HFFc6 (cell line): ENCODE results near the gene SEMA6A. TPM values are rescaled to one million over a fixed set of nuclear protein-coding genes. Genes with fewer than 3 reads are reported as not detected.

ENCODE experiments used
- DNase-seq: peaks from one replicate; pipeline ENCODE4 v3.0.0-alpha.2; 2018
- H3K27ac Mint-ChIP-seq: 2 replicates; pipeline ENCODE4 v1.8.0; 2020; ENCODE audit warnings: mild to moderate bottlenecking, mixed read lengths
- H3K27me3 Mint-ChIP-seq: 2 replicates; pipeline ENCODE4 v1.8.0; 2021; ENCODE audit warnings: mild to moderate bottlenecking, moderate library complexity, mixed read lengths; ENCODE audit not compliant: insufficient read depth
- H3K36me3 Mint-ChIP-seq: 2 replicates; pipeline ENCODE4 v1.8.0; 2021; ENCODE audit warnings: low read depth, mixed read lengths
- H3K4me1 Mint-ChIP-seq: 2 replicates; pipeline ENCODE4 v1.8.0; 2020; ENCODE audit warnings: low read depth, mixed read lengths
- H3K4me3 Mint-ChIP-seq: 2 replicates; pipeline ENCODE4 v1.8.0; 2020; ENCODE audit warnings: mild to moderate bottlenecking, moderate library complexity, mixed read lengths
- H3K9me3 Mint-ChIP-seq: 2 replicates; pipeline ENCODE4 v1.8.0; 2020; ENCODE audit warnings: mild to moderate bottlenecking, mixed read lengths
- CTCF ChIP-seq: fragments of 200-600 bp; sonication (generic); IDR thresholded peaks from 2 replicates; pipeline ENCODE4 v1.5.0; 2021; ENCODE audit warnings: antibody characterized with exemption, mild to moderate bottlenecking
- total RNA-seq, 6 experiments: library from RNA; stranded (reverse); fragmentation: NEBNext Ultra II Directional; extraction: Animal tissue kit (Norgen Biotek cat#: 25700); gene quantifications; 2 replicates in 1 of 6; 3 replicates in 5 of 6; pipeline ENCODE4 v1.2.3, GENCODE V29; 2021

Gene SEMA6A
- total RNA-seq, 6 experiments from 2014 or later, result 0.20 to 0.76 (median 0.44) TPM

- 0 out of 2 replicates have a peak, but pooled peaks cover 9% of the 10 kb centered on the region for H3K36me3 Mint-ChIP-seq
- H3K27ac Mint-ChIP-seq, result no peak overlapping the region
- H3K27me3 Mint-ChIP-seq, result peaks cover 10% of the 10 kb centered on the region
- no peak for TF ChIP-seq CTCF
- no peaks in the 10 kb centered on the region for H3K4me1 Mint-ChIP-seq
- no peak for DNase-seq
- no peak overlapping the region for H3K4me3 Mint-ChIP-seq
- peaks cover 11% of the 10 kb centered on the region for H3K9me3 Mint-ChIP-seq
These were observed 93.6 kb downstream of the SEMA6A start for GRCh38 chr5:116480894-116481510.

- H3K27me3 Mint-ChIP-seq, result peaks cover 8% of the 10 kb centered on the region
- H3K36me3 Mint-ChIP-seq, result 0 out of 2 replicates have a peak, but pooled peaks cover 9% of the 10 kb centered on the region
- DNase-seq, result no peak
- no peak overlapping the region for H3K27ac Mint-ChIP-seq
- TF ChIP-seq CTCF, result no peak
- peaks cover 11% of the 10 kb centered on the region for H3K9me3 Mint-ChIP-seq
- H3K4me1 Mint-ChIP-seq, result no peaks in the 10 kb centered on the region
- H3K4me3 Mint-ChIP-seq, result no peak overlapping the region
These were observed 94.6 kb downstream of the SEMA6A start for GRCh38 chr5:116479776-116480675.

DNA sequence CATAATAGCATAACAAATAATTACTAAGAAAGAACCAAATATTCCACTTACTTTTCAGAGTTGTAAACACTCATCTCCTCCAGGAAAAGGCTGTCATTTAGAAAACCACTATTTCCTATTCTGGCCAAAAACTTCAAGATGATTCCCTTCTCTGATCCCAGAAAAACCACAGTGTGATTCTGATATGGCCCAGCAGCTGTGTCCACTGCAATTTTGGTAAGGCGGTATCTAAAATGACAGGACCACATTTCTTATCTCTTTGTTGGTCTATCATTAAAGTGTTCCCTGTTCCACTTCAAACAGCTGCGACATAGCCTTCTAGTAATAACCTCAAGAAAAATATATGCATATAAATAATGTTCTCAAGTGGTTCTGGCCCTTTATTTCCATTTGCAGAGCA, 96.1 kb downstream of the SEMA6A start:
- Mint-ChIP-seq H3K4me3 (no peak overlapping the region), H3K4me1 (no peaks in the 10 kb centered on the region), H3K27me3 (peaks cover 5% of the 10 kb centered on the region), H3K36me3 (0 out of 2 replicates have a peak, but pooled peaks cover 9% of the 10 kb centered on the region), H3K9me3 (peaks cover 11% of the 10 kb centered on the region), H3K27ac (no peak overlapping the region)
- no peak for DNase-seq
- TF ChIP-seq CTCF, result no peak

DNA sequence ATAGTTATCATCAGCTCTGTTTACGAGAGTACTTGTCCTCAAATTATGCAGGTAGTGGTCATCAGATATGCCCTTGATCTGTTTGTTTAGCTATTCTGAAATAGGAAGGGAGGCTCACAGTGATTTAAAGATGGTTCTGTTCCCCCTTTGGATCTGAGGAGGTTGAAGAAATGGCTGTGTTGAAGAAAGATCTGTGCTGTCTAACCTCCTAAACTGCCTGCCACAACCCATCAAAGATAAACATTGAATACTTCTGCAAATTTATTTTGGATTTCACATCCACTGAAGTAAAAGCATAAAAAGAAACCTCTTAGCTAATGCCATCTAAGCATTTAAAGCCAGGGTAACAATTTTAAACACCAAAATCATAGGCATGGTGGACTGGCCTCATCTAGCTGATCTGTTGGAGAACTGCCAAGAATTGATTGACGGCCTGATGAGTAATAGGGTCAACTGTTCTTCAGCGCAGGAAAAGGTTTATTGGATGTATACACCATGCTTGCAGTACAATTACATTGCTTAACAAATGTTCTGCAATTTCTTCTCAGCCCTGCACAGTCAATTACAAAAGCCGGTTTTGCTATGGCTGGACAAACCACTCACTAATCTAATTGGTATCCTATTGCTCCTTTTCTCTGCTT, 97.6 kb downstream of the SEMA6A start:
- Mint-ChIP-seq H3K27ac (no peak overlapping the region), H3K27me3 (peaks cover 5% of the 10 kb centered on the region), H3K9me3 (peaks cover 11% of the 10 kb centered on the region), H3K36me3 (0 out of 2 replicates have a peak, but pooled peaks cover 9% of the 10 kb centered on the region), H3K4me1 (no peaks in the 10 kb centered on the region), H3K4me3 (no peak overlapping the region)
- TF ChIP-seq CTCF, result no peak
- no peak for DNase-seq

- Mint-ChIP-seq H3K4me3 (no peak overlapping the region), H3K27me3 (peaks cover 5% of the 10 kb centered on the region), H3K9me3 (peaks cover 11% of the 10 kb centered on the region), H3K36me3 (0 out of 2 replicates have a peak, but pooled peaks cover 9% of the 10 kb centered on the region), H3K4me1 (no peaks in the 10 kb centered on the region), H3K27ac (no peak overlapping the region)
- no peak for TF ChIP-seq CTCF
- no peak for DNase-seq
These were observed 99.3 kb downstream of the SEMA6A start for GRCh38 chr5:116475338-116475737.
